SK-N-SH (cell line): ENCODE results near the gene HNRNPAB. TPM values are rescaled to one million over a fixed set of nuclear protein-coding genes. Genes with fewer than 3 reads are reported as not detected.

Experiments
- CTCF ChIA-PET: fragments of 300-600, 350-600 bp; formaldehyde crosslinking; extraction: SDS; loops from one replicate; lab custom pipeline; 2021; lab: Yijun Ruan, JAX
- POLR2A ChIA-PET: fragments of 350-600 bp; sonication (Branson Sonifier 250); formaldehyde crosslinking; extraction: SDS; loops from one replicate; lab custom pipeline; 2020; ENCODE audit warnings: antibody characterized with exemption, inconsistent platforms; lab: Yijun Ruan, JAX
- DNase-seq: peaks from one replicate; pipeline ENCODE4 v3.0.0; 2012
- H2AFZ ChIP-seq: fragments of 200-600 bp; sonication (generic); 2 replicates; pipeline ENCODE4 v1.8.1; 2016; ENCODE audit warnings: antibody characterized with exemption, mild to moderate bottlenecking, low read depth
- H3F3A ChIP-seq: fragments of 200-600 bp; sonication (generic); replicated peaks from 2 replicates; pipeline ENCODE3; 2016; ENCODE audit warnings: antibody characterized with exemption, mild to moderate bottlenecking; ENCODE audit not compliant: insufficient read depth
- H3K27ac ChIP-seq, 2 experiments: fragments of 200-500 bp in 1 of 2; fragments of 200-600 bp in 1 of 2; sonication (Bioruptor generic) in 1 of 2; sonication (generic), shearing (Covaris generic) in 1 of 2; 2 replicates each; pipeline versions ENCODE4 v1.5.1 to v1.6.1; 2014 to 2016; ENCODE audit warnings: low read depth in 2 of 2, inconsistent platforms in 1 of 2, low read length in 1 of 2, mild to moderate bottlenecking in 1 of 2, mixed read lengths in 1 of 2
- H3K27me3 ChIP-seq: fragments of 200-600 bp; sonication (generic), shearing (Covaris generic); 2 replicates; pipeline ENCODE4 v1.6.1; 2016; ENCODE audit warnings: mixed run types; ENCODE audit not compliant: insufficient read depth
- H3K36me3 ChIP-seq, 2 experiments: fragments of 200-500 bp in 1 of 2; fragments of 200-600 bp in 1 of 2; sonication (Bioruptor generic) in 1 of 2; sonication (generic) in 1 of 2; replicated peaks in 1 of 2; 2 replicates each; pipeline versions ENCODE3 to v1.5.1; 2014 to 2016; ENCODE audit warnings: low read length in 1 of 2, mild to moderate bottlenecking in 1 of 2; ENCODE audit not compliant: insufficient read depth in 2 of 2, control insufficient read depth in 1 of 2
- H3K4me1 ChIP-seq, 2 experiments: fragments of 200-500 bp in 1 of 2; fragments of 200-600 bp in 1 of 2; sonication (Bioruptor generic) in 1 of 2; sonication (generic), shearing (Covaris generic) in 1 of 2; 2 replicates each; pipeline versions ENCODE4 v1.5.1 to v1.6.1; 2014 to 2016; ENCODE audit warnings: low read depth in 1 of 2, low read length in 1 of 2, mixed run types in 1 of 2; ENCODE audit not compliant: insufficient read depth in 2 of 2, control insufficient read depth in 1 of 2
- H3K4me2 ChIP-seq: fragments of 200-600 bp; sonication (generic), shearing (Covaris generic); 2 replicates; pipeline ENCODE4 v1.6.1; 2017; ENCODE audit warnings: mixed run types
- H3K4me3 ChIP-seq, 2 experiments: fragments of 200-500 bp in 1 of 2; fragments of 200-600 bp in 1 of 2; sonication (Bioruptor generic) in 1 of 2; sonication (generic), shearing (Covaris generic) in 1 of 2; 2 replicates each; pipeline versions ENCODE4 v1.5.1 to v1.8.1; 2014 to 2016; ENCODE audit warnings: low read depth in 2 of 2, inconsistent platforms in 1 of 2, low read length in 1 of 2, mild to moderate bottlenecking in 1 of 2, mixed read lengths in 1 of 2, moderate library complexity in 1 of 2
- H3K79me2 ChIP-seq: fragments of 200-600 bp; sonication (generic); 2 replicates; pipeline ENCODE4 v1.8.1; 2017; ENCODE audit warnings: mild to moderate bottlenecking; ENCODE audit not compliant: insufficient read depth
- H3K9ac ChIP-seq: fragments of 200-600 bp; sonication (generic); 2 replicates; pipeline ENCODE4 v1.6.1; 2017; ENCODE audit warnings: mixed run types
- H3K9me2 ChIP-seq: fragments of 200-600 bp; sonication (generic); 2 replicates; pipeline ENCODE4 v1.6.1; 2017; ENCODE audit warnings: mixed run types
- H3K9me3 ChIP-seq: fragments of 200-600 bp; sonication (generic); 2 replicates; pipeline ENCODE4 v1.6.1; 2017; ENCODE audit warnings: mixed run types, mild to moderate bottlenecking, moderate library complexity
- H4K20me1 ChIP-seq: fragments of 200-600 bp; sonication (generic); 2 replicates; pipeline ENCODE4 v1.6.1; 2017; ENCODE audit warnings: mild to moderate bottlenecking, mixed run types; ENCODE audit not compliant: insufficient read depth
- ELF1 ChIP-seq: IDR thresholded peaks from 2 replicates; pipeline ENCODE4 v1.4.0; 2012
- EZH2phosphoT487 ChIP-seq: fragments of 200-600 bp; sonication (generic); IDR thresholded peaks from 2 replicates; pipeline ENCODE4 v1.6.1; 2017; ENCODE audit warnings: low read depth, mixed run types, mild to moderate bottlenecking, antibody characterized with exemption, moderate library complexity, borderline replicate concordance
- FOSL2 ChIP-seq: IDR thresholded peaks from 2 replicates; pipeline ENCODE4 v1.4.0; 2012; ENCODE audit warnings: low read depth, mild to moderate bottlenecking, moderate library complexity, borderline replicate concordance
- FOXM1 ChIP-seq: IDR thresholded peaks from 2 replicates; pipeline ENCODE4 v1.4.0; 2012; ENCODE audit warnings: low read depth, mild to moderate bottlenecking
- GABPA ChIP-seq: IDR thresholded peaks from 2 replicates; pipeline ENCODE4 v1.4.0; 2012; ENCODE audit warnings: low read depth, mild to moderate bottlenecking
- JUND ChIP-seq: IDR thresholded peaks from 2 replicates; pipeline ENCODE4 v1.4.0; 2012
- MAX ChIP-seq: IDR thresholded peaks from 2 replicates; pipeline ENCODE4 v1.4.0; 2012; ENCODE audit warnings: low read depth
- MEF2A ChIP-seq: IDR thresholded peaks from 2 replicates; pipeline ENCODE4 v1.4.0; 2012; ENCODE audit warnings: low read depth, borderline replicate concordance
- MXI1 ChIP-seq: IDR thresholded peaks from 2 replicates; pipeline ENCODE4 v1.6.1; 2012; ENCODE audit warnings: mild to moderate bottlenecking, low read depth, low read length, improper control_type of control experiment
- NRF1 ChIP-seq: IDR thresholded peaks from 2 replicates; pipeline ENCODE4 v1.6.1; 2012; ENCODE audit warnings: low read depth, mild to moderate bottlenecking, low read length
- PBX3 ChIP-seq: IDR thresholded peaks from 2 replicates; pipeline ENCODE4; 2012
- POLR2AphosphoS5 ChIP-seq: IDR thresholded peaks from 2 replicates; pipeline ENCODE4 v1.6.1; 2012; ENCODE audit warnings: low read depth, low read length
- RAD21 ChIP-seq: IDR thresholded peaks from 2 replicates; pipeline ENCODE4 v1.6.1; 2012; ENCODE audit warnings: mild to moderate bottlenecking, low read length
- RXRA ChIP-seq: IDR thresholded peaks from 2 replicates; pipeline ENCODE4 v1.4.0; 2012; ENCODE audit warnings: low read depth, mild to moderate bottlenecking, borderline replicate concordance
- SIN3A ChIP-seq: IDR thresholded peaks from 2 replicates; pipeline ENCODE4 v1.6.1; 2012; ENCODE audit warnings: low read depth, mild to moderate bottlenecking, low read length, moderate library complexity, borderline replicate concordance
- SMC3 ChIP-seq: IDR thresholded peaks from 2 replicates; pipeline ENCODE4 v1.6.1; 2012; ENCODE audit warnings: low read depth, low read length, improper control_type of control experiment
- TAF1 ChIP-seq: IDR thresholded peaks from 2 replicates; pipeline ENCODE4 v1.6.1; 2012; ENCODE audit warnings: low read depth, mild to moderate bottlenecking, low read length, moderate library complexity, borderline replicate concordance
- TCF12 ChIP-seq: IDR thresholded peaks from 2 replicates; pipeline ENCODE4 v1.4.0; 2012
- TEAD4 ChIP-seq: IDR thresholded peaks from 2 replicates; pipeline ENCODE4 v1.4.0; 2012; ENCODE audit warnings: mild to moderate bottlenecking, borderline replicate concordance; ENCODE audit not compliant: insufficient read depth
- USF1 ChIP-seq: IDR thresholded peaks from 2 replicates; pipeline ENCODE4 v1.4.0; 2012; ENCODE audit warnings: low read depth, borderline replicate concordance
- YY1 ChIP-seq: IDR thresholded peaks from 2 replicates; pipeline ENCODE4 v1.4.0; 2012; ENCODE audit warnings: low read depth, mild to moderate bottlenecking
- ZBTB33 ChIP-seq: IDR thresholded peaks from 2 replicates; pipeline ENCODE4 v1.4.0; 2012; ENCODE audit warnings: low read depth, borderline replicate concordance
- WGBS: methylation state at CpG from one replicate; pipeline ENCODE4 v1.1.6; 2017; ENCODE audit warnings: low lambda C conversion rate; 5-methylcytosine and 5-hydroxymethylcytosine counted together
- polyA plus RNA-seq, 3 experiments: library from polyadenylated mRNA; depleted of rRNA; stranded (reverse); fragments of >200 nt; gene quantifications; 2 replicates each; pipeline ENCODE4 v1.2.3, GENCODE V29; 2012

Gene HNRNPAB
- polyA plus RNA-seq, 1 of the 3 experiments (the other 2 are of a cell fraction), result 164 TPM

- Histone ChIP-seq H3K9me2 (no peaks in the 10 kb centered on the region), H2AFZ (no peak overlapping the region), H3K4me1 (no peaks in the 10 kb centered on the region), H3K4me2 (no peak overlapping the region), H3K9ac (no peak overlapping the region), H3K27me3 (no peaks in the 10 kb centered on the region), H4K20me1 (no peaks in the 10 kb centered on the region), H3K4me3 (no peak overlapping the region), H3F3A (no peaks in the 10 kb centered on the region), H3K36me3 (no peaks in the 10 kb centered on the region), H3K27ac (no peak overlapping the region), H3K79me2 (no peaks in the 10 kb centered on the region), H3K9me3 (no peaks in the 10 kb centered on the region)
- ChIA-PET CTCF (no interaction called here), POLR2A (interaction anchor here (0.7 kb wide), 1 partner anchor 54 kb away, joined by 4 read pairs; no protein-coding TSS in a partner anchor)
- WGBS, result 81% methylated on average over 6 of the region's 6 CpGs
- no peak for DNase-seq
- TF ChIP-seq SMC3 (no peak), POLR2AphosphoS5 (no peak), ZBTB33 (no peak), JUND (no peak), YY1 (no peak), GABPA (no peak), NRF1 (no peak), TEAD4 (no peak), TCF12 (no peak), PBX3 (no peak), RAD21 (no peak), ELF1 (no peak), MEF2A (no peak), MXI1 (no peak), FOSL2 (no peak)
Observed at GRCh38 chr5:178176791-178177190, 27.5 kb upstream of the HNRNPAB start.

- WGBS, result 86% methylated on average over 4 of the region's 8 CpGs
- DNase-seq, result no peak
- no peak overlapping the region for H2AFZ ChIP-seq
- H3K9ac ChIP-seq, result no peak overlapping the region
- no peaks in the 10 kb centered on the region for H3F3A ChIP-seq
- no peaks in the 10 kb centered on the region for H4K20me1 ChIP-seq
- no peaks in the 10 kb centered on the region for H3K27me3 ChIP-seq
- no peaks in the 10 kb centered on the region for H3K9me3 ChIP-seq
- H3K9me2 ChIP-seq, result no peaks in the 10 kb centered on the region
- POLR2A ChIA-PET, result no interaction called here
- no peak overlapping the region for H3K27ac ChIP-seq
- no peak overlapping the region for H3K4me2 ChIP-seq
- no peaks in the 10 kb centered on the region for H3K4me1 ChIP-seq
- no peak overlapping the region for H3K4me3 ChIP-seq
- CTCF ChIA-PET, result no interaction called here
- H3K36me3 ChIP-seq, result no peaks in the 10 kb centered on the region
- no peaks in the 10 kb centered on the region for H3K79me2 ChIP-seq
- TF ChIP-seq POLR2AphosphoS5 (no peak), RXRA (no peak), USF1 (no peak), JUND (no peak), TAF1 (no peak), MAX (no peak), FOXM1 (no peak), MEF2A (no peak), SIN3A (no peak), EZH2phosphoT487 (no peak), ZBTB33 (no peak)
Observed at GRCh38 chr5:178177569-178177968, 26.8 kb upstream of the HNRNPAB start.
